ENCODE results near the gene XRRA1.
"Not testable (repeated sequence)": the region's sequence is repeated elsewhere in the genome, so short reads cannot be mapped to it uniquely, and the experiment has no call there.

XRRA1 gene

GRCh38 chr11:74895340-74896116 is 53.4 kb downstream of the XRRA1 start:
- no peak for DNase-seq

DNA sequence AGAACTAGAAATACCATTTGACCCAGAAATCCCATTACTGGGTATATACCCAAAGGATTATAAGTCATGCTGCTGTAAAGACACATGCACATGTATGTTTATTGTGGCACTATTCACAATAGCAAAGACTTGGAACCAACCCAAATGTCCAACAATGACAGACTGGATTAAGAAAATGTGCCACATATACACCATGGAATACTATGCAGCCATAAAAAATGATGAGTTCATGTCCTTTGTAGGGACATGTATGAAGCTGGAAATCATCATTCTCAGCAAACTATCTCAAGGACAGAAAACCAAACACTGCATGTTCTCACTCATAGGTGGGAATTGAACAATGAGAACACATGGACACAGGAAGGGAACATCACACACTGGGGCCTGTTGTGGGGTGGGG is 55.9 kb downstream of the XRRA1 start:
- DNase-seq = not testable (repeated sequence)

- DNase-seq = no peak
Measured at GRCh38 chr11:74877132-74877531, 71.8 kb downstream of the XRRA1 start.

DNA sequence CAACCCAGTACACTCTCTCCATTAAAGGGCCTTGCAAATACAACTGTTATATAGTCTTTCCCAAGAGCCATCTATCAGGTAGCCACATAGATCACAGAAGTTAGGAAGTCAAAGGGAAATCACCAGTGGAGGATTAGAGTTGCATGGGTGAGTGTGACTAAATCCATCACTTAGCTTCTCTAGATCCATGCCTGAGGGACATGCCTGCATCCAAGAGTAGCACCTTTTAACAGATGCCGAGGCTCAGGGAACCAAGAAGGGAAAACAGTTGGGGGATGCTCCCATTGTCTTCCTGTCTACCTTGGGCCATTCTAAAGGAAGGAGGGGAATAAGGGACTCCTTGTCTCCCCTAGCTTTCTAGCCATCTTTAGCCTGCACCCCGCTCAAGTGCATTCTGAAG is 77.9 kb downstream of the XRRA1 start:
- no peak for DNase-seq

GRCh38 chr11:74870485-74870884 is 78.4 kb downstream of the XRRA1 start:
- no peak for DNase-seq

DNA sequence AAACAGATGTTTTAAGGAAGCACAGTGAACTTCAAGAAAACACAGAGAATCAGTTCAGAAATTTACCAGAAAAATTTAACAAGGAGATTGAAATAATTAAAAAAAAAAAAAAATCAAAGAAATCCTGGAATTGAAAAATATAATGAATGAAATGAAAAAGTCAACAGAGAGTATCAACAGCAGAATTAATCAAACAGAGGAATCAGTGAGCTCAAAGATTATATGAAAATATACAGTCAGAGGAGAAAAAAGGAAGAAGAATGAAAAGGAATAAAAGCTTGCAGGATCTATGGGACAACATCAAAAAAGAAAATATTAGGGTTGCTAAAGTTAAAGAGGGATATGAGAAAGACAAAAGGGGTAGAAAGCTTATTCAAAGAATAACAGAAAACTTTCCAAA is 82.3 kb downstream of the XRRA1 start:
- no peak for DNase-seq

GRCh38 chr11:74863410-74863809 is 85.5 kb downstream of the XRRA1 start:
- no peak for DNase-seq

DNA sequence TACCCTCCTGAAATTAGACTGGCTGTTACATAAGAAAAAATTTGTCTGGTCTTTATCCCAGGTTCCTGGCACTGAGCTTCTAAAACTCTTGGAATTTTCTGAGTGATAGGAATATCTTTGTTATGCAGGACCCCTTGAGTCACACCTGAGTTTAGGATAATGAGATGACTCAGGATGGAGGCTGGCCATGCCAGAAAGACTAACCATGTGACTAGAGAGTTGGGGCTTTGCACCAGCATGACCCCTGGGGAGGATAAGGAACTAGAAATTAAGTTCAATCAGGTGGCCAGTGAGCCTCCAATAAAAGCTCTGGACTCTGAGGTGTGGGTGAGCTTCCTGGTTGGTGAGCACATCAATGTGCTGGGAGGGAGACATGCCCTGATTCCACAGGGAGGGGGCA is 88.1 kb downstream of the XRRA1 start:
- no peak for DNase-seq

- no peak for DNase-seq
Measured at GRCh38 chr11:74853223-74853622, 95.7 kb downstream of the XRRA1 start.

- no peak for DNase-seq
Measured at GRCh38 chr11:74849525-74850391, 99.1 kb downstream of the XRRA1 start.

DNA sequence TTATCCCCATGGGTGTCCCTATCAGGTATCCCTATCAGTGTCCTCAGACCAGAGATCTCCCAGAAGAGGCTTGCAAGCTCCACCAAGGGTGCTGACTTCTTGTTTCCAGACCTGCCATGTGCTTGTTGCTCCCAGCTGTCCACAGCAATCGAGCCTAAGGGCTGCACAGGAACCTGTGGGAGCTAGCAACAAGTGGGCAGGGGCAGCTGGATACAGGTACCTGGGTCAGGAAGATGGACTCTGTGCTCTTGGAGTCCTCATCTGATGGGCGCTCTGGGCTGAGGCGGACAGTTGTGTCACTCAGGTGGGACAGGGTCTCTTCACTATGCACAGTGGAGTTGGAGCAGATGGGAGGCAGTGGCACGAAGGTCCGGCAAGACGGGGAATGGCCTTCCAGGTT is 101.0 kb downstream of the XRRA1 start:
- no peak for DNase-seq

GRCh38 chr11:74847395-74847794 is 101.5 kb downstream of the XRRA1 start:
- DNase-seq = no peak

GRCh38 chr11:74846770-74847169 is 102.1 kb downstream of the XRRA1 start:
- DNase-seq = no peak

GRCh38 chr11:74845978-74846517 is 102.8 kb downstream of the XRRA1 start:
- no peak for DNase-seq

- DNase-seq = no peak
Measured at GRCh38 chr11:74844865-74845264, 104.0 kb downstream of the XRRA1 start.

DNA sequence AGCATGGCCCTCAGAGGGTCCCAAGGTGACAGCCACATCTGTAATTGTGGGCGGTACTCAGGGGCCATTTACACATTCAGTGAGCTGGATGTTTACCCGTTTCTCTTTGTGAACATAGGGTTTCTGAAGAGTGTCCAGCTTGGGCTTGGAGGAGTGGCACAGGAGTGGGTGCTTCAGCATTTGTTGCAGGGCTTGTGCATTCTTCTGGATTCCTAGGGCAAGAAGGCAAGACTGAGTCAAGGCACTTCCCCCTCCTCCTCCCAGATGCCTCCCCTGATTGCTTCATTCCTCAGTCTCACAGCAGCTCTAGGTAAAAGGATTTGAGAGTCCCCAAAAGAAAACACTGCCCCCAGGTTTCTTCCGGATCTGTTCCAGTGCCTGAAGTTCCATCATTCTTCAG is 104.8 kb downstream of the XRRA1 start:
- no peak for DNase-seq

DNA sequence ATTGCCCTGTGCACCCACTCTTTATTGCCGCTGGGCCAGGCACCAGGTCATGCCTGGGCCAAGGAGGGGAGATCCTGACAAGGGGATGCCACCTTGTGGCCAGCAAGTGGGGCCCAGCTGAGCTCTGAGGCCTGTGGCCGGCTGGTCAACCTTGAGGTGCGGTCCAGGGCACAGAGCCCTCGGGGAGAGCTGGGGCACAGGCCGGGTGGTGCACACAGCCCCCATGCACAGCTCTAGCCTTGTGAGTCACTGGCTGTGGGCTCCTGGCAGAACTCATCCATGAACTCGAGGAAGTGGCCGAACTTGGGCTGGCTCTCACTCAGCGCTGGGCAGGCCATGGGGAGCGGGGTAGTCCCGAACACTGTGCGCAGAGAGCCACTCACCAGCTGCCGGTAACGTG is 105.9 kb downstream of the XRRA1 start:
- DNase-seq = no peak

- no peak for DNase-seq
Measured at GRCh38 chr11:74840486-74840885, 108.4 kb downstream of the XRRA1 start.

- no peak for DNase-seq
Measured at GRCh38 chr11:74839971-74840370, 108.9 kb downstream of the XRRA1 start.

DNA sequence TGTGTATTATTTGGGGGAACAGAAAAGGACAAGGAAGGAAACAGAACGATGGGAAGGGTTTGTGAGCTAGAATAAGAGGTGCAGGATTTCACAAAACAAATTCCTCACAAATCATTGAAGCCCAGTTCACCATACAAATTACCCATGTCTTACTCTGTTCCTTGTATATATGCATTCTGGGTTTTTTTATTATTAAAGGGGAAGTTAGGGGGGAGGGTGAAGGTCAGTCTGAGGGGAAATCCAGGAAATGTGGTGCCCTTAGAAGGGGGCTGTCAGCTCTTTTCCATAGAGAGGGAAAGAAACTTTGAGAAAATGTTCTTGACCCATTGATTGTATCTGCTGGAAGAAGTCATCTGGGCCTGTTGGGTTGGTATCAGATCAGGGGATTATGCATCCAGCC is 109.4 kb downstream of the XRRA1 start:
- DNase-seq = no peak

- DNase-seq = no peak
Measured at GRCh38 chr11:74838188-74838587, 110.7 kb downstream of the XRRA1 start.

DNA sequence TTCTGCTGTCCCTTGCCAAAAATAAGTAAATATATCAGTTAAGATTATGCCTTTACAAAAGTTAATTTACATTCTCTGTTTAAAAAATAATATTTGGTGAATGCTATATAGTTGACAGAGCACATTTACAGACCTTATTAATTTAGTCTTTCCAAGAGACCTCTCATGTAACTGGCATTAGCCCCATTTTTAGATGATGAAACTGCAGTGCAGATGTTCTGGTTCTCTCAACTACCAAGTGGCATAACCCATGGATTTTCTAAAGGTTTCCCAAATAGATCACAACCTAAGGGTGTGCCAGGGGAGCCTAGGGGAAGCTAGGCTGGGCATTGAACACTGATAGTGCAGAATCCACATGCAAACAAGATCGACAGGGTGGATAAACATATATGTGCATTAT is 111.7 kb downstream of the XRRA1 start:
- DNase-seq = no peak

DNA sequence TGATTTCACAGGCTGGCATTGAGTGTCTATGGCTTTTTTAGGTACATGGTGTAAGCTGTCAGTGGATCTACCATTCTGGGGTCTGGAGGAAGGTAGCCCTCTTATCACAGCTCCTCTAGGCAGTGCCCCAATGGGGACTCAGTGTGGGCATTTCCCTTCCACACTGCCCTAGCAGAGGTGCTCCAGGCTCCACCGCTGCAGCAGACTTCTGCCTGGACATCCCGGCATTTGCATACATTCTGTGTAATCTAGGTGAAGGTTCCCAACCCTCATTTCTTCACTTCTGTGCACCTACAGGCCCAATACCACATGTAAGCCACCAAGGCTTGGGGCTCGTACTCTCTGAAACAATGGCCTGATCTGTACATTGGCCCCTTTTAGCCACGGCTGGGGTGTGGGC is 122.0 kb downstream of the XRRA1 start:
- no peak for DNase-seq

DNA sequence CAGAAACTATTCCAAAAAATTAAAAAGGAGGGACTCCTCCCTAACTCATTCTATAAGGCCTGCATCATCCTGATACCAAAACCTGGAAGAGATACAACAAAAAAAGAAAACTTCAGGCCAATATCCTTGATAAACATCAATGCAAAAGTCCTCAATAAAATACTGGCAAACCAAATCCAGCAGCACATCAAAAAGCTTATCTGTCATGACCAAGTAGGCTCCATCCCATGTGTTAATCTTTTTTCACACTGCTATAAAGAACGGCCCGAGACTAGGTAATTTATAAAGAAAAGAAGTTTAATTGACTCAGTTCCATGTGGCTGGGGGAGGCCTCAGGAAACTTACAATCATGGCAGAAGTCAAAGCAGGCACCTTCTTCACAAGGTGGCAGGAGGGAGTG is 123.3 kb downstream of the XRRA1 start:
- not testable (repeated sequence) for DNase-seq

All from DMS153 (cell line).